Measurements from ENCODE around the gene FCRL1.

Gene FCRL1

GRCh38 chr1:157775101-157775870 is 44.6 kb downstream of the FCRL1 start:
- TF ChIP-seq, protein P1, sequence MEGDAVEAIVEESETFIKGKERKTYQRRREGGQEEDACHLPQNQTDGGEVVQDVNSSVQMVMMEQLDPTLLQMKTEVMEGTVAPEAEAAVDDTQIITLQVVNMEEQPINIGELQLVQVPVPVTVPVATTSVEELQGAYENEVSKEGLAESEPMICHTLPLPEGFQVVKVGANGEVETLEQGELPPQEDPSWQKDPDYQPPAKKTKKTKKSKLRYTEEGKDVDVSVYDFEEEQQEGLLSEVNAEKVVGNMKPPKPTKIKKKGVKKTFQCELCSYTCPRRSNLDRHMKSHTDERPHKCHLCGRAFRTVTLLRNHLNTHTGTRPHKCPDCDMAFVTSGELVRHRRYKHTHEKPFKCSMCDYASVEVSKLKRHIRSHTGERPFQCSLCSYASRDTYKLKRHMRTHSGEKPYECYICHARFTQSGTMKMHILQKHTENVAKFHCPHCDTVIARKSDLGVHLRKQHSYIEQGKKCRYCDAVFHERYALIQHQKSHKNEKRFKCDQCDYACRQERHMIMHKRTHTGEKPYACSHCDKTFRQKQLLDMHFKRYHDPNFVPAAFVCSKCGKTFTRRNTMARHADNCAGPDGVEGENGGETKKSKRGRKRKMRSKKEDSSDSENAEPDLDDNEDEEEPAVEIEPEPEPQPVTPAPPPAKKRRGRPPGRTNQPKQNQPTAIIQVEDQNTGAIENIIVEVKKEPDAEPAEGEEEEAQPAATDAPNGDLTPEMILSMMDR (IDR thresholded peaks at IDR 0.05; ENCODE audit: insufficient read depth, low read length, poor library complexity, severe bottlenecking): no peak
- no peak overlapping the region for H3K4me3 ChIP-seq (replicated peaks; ENCODE audit: low read depth, low read length)

GRCh38 chr1:157774412-157774811 is 45.5 kb downstream of the FCRL1 start:
- TF ChIP-seq, protein P1 (IDR thresholded peaks at IDR 0.05; ENCODE audit: insufficient read depth, low read length, poor library complexity, severe bottlenecking): no peak
- Histone ChIP-seq H3K36me3 (ENCODE audit: control insufficient read depth, insufficient read depth, low read length) (no peaks in the 10 kb centered on the region), H3K27me3 (replicated peaks; ENCODE audit: control insufficient read depth, insufficient read depth, low read length) (no peaks in the 10 kb centered on the region; the same call in none of the 2 replicates), H3K4me3 (replicated peaks; ENCODE audit: low read depth, low read length) (no peak overlapping the region)
- DNase-seq (ENCODE audit: extremely low read depth, insufficient read length): no peak

More at GRCh38 chr1:157775101-157775870, 44.6 kb downstream of the FCRL1 start:
- Histone ChIP-seq H3K27me3 (replicated peaks; ENCODE audit: control insufficient read depth, insufficient read depth, low read length) (no peaks in the 10 kb centered on the region; the same call in none of the 2 replicates), H3K36me3 (ENCODE audit: control insufficient read depth, insufficient read depth, low read length) (no peaks in the 10 kb centered on the region)
- DNase-seq (ENCODE audit: extremely low read depth, insufficient read length): no peak

GRCh38 chr1:157773493-157774350 is 46.2 kb downstream of the FCRL1 start:
- TF ChIP-seq, protein P1 (IDR thresholded peaks at IDR 0.05; ENCODE audit: insufficient read depth, low read length, poor library complexity, severe bottlenecking): peak; percentile 77
- Histone ChIP-seq H3K27me3 (replicated peaks; ENCODE audit: control insufficient read depth, insufficient read depth, low read length) (no peaks in the 10 kb centered on the region; the same call in none of the 2 replicates), H3K4me3 (replicated peaks; ENCODE audit: low read depth, low read length) (no peak overlapping the region), H3K36me3 (ENCODE audit: control insufficient read depth, insufficient read depth, low read length) (no peaks in the 10 kb centered on the region)
- no peak for DNase-seq (ENCODE audit: extremely low read depth, insufficient read length)

GRCh38 chr1:157771661-157772425 is 48.1 kb downstream of the FCRL1 start:
- Histone ChIP-seq H3K4me3 (replicated peaks; ENCODE audit: low read depth, low read length) (no peak overlapping the region), H3K27me3 (replicated peaks; ENCODE audit: control insufficient read depth, insufficient read depth, low read length) (no peaks in the 10 kb centered on the region; the same call in none of the 2 replicates), H3K36me3 (ENCODE audit: control insufficient read depth, insufficient read depth, low read length) (no peaks in the 10 kb centered on the region)
- no peak for DNase-seq (ENCODE audit: extremely low read depth, insufficient read length)
- TF ChIP-seq, protein P1 (IDR thresholded peaks at IDR 0.05; ENCODE audit: insufficient read depth, low read length, poor library complexity, severe bottlenecking): no peak

- no peaks in the 10 kb centered on the region for H3K36me3 ChIP-seq (ENCODE audit: control insufficient read depth, insufficient read depth, low read length)
- TF ChIP-seq, protein P1 (IDR thresholded peaks at IDR 0.05; ENCODE audit: insufficient read depth, low read length, poor library complexity, severe bottlenecking): peak; percentile 63
- H3K4me3 ChIP-seq (replicated peaks; ENCODE audit: low read depth, low read length): no peak overlapping the region
- no peaks in the 10 kb centered on the region; the same call in none of the 2 replicates for H3K27me3 ChIP-seq (replicated peaks; ENCODE audit: control insufficient read depth, insufficient read depth, low read length)
- no peak for DNase-seq (ENCODE audit: extremely low read depth, insufficient read length)
These were observed 49.4 kb downstream of the FCRL1 start for GRCh38 chr1:157770442-157771043.
